Subcutaneous adipose tissue (tissue), 4 donors: ENCODE results near the gene PRKG1. TPM values are rescaled to one million over a fixed set of nuclear protein-coding genes. Genes with fewer than 3 reads are reported as not detected.

Experiments
- CTCF ChIP-seq: fragments of 450-650 bp; IDR thresholded peaks from one replicate; pipeline ENCODE4 v1.5.1; 2016; ENCODE audit warnings: low read depth, mild to moderate bottlenecking, control low read depth, antibody characterized with exemption, moderate library complexity
- total RNA-seq, 4 donors: library from RNA; depleted of rRNA; stranded (reverse); fragments of >200 nt; gene quantifications; one replicate each; pipeline ENCODE4 v1.1.0, GENCODE V29; 2016

Gene PRKG1
- total RNA-seq, 4 donors from 2014 or later = 7.6 to 17.2 (median 10.7) TPM

- TF ChIP-seq CTCF = no peak
Measured at GRCh38 chr10:51498424-51498823, 424.1 kb downstream of the PRKG1 start.

- TF ChIP-seq CTCF = no peak
Measured at GRCh38 chr10:51501396-51501795, 427.1 kb downstream of the PRKG1 start.

GRCh38 chr10:51502124-51502523 lies 427.8 kb downstream of the PRKG1 start:
- no peak for TF ChIP-seq CTCF

GRCh38 chr10:51503378-51503777 lies 429.1 kb downstream of the PRKG1 start:
- no peak for TF ChIP-seq CTCF

GRCh38 chr10:51507476-51507875 lies 433.2 kb downstream of the PRKG1 start:
- TF ChIP-seq CTCF = no peak

GRCh38 chr10:51508156-51508555 lies 433.9 kb downstream of the PRKG1 start:
- no peak for TF ChIP-seq CTCF

GRCh38 chr10:51510231-51510630 lies 435.9 kb downstream of the PRKG1 start:
- no peak for TF ChIP-seq CTCF
